Left colon (tissue), 2 donors: ENCODE results near the gene CREB3. TPM values are rescaled to one million over a fixed set of nuclear protein-coding genes. Genes with fewer than 3 reads are reported as not detected.

ENCODE experiments used
- ATAC-seq: fragments of 200-7000 bp; cut with Tn5 transposase; one replicate; pipeline ENCODE4 v1.9.1; 2020; ENCODE audit warnings: mild to moderate bottlenecking, moderate library complexity
- DNase-seq, 2 donors: peaks; one replicate each; pipeline ENCODE4 v3.0.0-alpha.2; 2020
- intact Hi-C, 2 donors: fragments of 100-400 bp; cut with DNase I in 1 of 2; cut with micrococcal nuclease in 1 of 2; formaldehyde crosslinking; loops; one replicate each; pipeline versions ENCODE4 v1.11.2 to v1.14.0; 2022; cut with DNase I, micrococcal nuclease
- total RNA-seq, 2 donors: library from RNA; stranded (reverse); fragmentation: NEBNext Ultra II Directional; extraction: Animal tissue kit (Norgen Biotek cat#: 25700); gene quantifications; one replicate each; pipeline ENCODE4 v1.2.1, GENCODE V29; 2021
- donor health status: DM: no; HTN: no; CAD: no.
- donor health status: DM: yes; HTN: yes; CAD: no.

The CREB3 gene
- total RNA-seq, 2 donors from 2014 or later: 40.2 to 40.6 TPM

DNA sequence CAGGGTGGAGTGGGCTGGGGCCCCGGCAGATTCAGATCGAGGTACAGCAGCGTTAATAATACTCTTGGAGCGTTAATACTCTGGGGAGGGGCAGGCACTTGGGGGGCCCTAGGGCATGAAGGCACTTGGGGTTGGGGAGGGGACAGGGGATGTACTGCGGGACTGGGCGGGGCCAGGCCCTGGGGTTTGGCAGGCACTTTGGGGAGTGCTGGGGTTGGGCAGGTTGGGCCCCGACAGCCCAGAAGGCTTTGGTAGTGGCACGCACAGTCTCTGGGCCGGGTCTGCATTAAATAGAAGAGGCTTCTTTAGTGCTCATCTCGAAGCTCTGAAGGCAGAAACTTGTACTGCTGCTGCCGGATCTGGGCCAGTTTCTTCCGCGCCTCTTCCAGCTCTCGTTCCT, 35.0 kb upstream of the CREB3 start:
- no peak for ATAC-seq
- no peak for DNase-seq
- intact Hi-C loops: no loop called here

DNA sequence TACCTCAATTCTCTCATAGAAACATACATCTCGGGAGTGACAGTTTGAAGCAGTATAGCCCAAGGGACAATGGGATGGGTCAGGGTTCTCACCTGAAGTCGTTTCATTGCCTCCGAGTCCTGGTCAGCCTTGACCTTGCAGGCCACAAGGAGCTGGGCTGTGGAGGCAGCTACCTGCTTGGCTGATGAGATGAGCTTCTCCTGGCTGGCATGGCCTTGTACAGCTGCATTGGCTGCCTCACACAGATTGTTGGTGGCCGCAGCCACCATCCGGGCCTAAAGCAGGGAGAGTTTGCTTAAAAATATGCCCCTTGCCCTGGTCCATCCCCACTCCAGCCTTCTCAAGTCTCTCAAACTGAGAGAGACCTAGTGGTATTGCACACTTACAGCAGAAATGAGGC, 34.2 kb upstream of the CREB3 start:
- intact Hi-C loops: no loop called here
- no peak for DNase-seq
- no peak for ATAC-seq

- intact Hi-C loops: no loop called here
- DNase-seq (no peak), ATAC-seq (no peak)
Observed at GRCh38 chr9:35700031-35700430, 32.4 kb upstream of the CREB3 start.

- DNase-seq (no peak), ATAC-seq (no peak)
- intact Hi-C loops: no loop called here
Observed at GRCh38 chr9:35700942-35701341, 31.5 kb upstream of the CREB3 start.

DNA sequence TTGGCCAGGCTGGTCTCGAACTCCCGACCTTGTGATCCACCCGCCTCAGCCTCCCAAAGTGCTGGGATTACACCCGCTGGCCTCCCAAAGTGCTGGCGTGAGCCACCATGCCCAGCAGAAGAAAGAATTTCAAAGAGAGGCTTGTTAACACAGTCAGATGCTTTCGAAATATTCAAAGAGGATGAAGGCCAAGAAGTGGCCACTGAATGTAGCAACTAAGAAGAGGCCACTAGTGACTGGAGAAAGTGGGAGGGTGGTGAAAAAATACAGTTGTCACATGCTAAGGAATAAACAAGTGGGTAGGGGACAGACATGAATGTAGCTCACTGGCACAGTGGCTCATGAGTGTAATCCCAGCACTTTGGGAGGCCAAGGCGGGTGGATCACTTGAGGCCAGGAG, 29.8 kb upstream of the CREB3 start:
- DNase-seq: no peak
- no peak for ATAC-seq
- intact Hi-C loops: no loop called here

- ATAC-seq (no peak), DNase-seq (no peak)
- intact Hi-C loops: no loop called here
Observed at GRCh38 chr9:35703906-35704672, 28.4 kb upstream of the CREB3 start.

DNA sequence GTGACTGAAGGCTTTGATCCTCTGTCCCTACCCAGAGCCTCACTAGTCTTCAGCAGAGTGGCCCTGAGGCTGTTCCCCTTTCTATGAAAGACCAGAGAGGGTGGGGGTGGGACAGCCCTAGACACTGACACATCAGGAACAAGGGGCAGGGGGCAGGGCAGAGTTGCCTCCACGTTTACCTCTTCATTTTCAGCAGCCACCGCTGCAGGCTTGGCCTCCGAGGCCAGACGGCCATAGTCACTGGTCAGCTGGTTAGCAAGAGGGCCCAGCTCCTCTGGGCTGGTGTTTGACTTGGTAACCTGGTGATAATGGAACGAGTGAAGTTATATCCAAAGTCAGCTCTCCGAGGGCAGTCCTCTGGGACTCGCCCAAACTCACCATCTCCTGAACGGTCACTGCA, 27.1 kb upstream of the CREB3 start:
- no peak for DNase-seq
- intact Hi-C loops: no loop called here
- ATAC-seq: no peak

DNA sequence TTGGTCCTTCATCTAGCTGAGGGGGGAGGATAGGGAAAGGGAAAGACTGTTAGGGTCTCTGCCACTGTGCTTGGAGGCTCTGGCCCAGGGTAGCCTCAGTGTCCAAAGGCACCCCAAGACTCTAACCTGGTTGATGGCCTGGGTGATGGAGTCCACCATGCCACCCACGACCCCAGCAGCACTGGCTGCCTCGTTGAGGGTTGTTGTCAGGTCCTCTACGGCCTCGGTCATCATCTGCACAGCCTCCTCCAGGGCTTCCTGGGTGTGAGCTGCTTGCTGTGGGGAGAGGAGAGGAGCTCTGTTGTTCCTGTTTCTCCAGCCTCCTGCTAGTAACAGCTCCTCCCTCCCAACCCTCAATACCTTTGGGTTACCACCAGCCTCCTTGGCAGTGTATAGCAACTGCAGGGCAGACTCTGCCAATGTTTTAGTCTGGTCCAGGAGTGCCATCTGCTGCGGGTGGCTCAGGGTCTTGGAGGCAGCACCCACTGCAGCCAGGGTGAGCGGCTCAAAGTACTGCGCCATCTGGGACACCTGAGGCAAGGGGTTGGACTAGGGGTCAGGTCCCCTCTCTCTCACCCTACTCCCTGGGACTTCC, 26.5 kb upstream of the CREB3 start:
- DNase-seq (no peak), ATAC-seq (peak; percentile 6)
- intact Hi-C loops: no loop called here

GRCh38 chr9:35706951-35707350, 25.5 kb upstream of the CREB3 start:
- DNase-seq (no peak), ATAC-seq (no peak)
- intact Hi-C loops: no loop called here

DNA sequence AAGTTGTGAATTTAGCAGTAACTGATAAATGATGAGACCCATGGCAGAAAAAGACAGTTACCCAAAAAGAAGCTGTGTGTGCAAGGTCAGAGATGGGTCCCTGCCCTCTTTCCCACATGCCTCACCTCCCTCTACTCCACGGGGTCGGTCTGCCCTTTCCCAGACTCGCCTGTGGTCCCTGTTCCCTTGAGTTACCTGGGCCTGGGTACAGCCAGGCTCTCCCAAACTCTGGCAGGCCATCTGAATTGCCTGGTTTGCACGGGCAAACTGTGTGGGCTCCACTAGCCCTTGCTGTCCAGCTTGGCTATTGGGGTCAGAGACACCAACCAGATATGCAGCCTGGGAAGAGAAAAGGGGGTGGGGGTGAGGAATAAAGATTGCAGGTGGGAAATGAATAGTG, 24.3 kb upstream of the CREB3 start:
- intact Hi-C loops: no loop called here
- ATAC-seq (no peak), DNase-seq (no peak)

DNA sequence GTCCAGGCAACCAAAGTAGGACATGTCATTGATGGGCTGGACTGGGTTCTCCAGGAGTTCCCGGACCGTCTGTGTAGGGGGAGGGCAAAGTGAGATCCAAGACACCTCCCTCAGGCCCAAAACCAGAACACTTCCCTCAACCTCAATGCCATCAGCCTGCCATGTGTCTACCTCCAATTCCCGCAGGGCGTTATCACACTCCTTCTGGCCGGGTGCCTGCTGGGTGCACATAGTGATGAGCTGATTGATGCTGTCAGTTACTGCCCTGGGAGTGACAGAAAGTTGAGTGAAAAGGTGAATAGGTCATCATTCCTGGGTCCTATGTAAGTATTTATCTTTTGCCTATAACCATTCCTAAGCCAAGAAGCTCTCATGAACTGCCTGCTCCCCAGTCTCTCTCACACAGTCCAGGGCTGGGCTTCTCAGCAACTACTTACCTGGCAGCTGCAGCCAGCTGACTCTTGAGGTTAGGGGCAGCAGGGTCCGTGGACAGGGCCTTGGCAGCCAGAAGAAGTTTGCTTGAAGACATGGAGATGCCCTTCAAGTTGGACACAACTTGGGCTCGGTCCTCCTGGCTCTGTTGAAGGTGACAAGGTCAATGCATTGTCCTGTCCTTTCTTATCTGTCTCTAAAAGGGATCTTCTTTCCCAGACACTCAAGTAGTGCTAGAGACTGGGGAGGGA, 21.5 kb upstream of the CREB3 start:
- ATAC-seq (no peak), DNase-seq (no peak)
- intact Hi-C loops: no loop called here

GRCh38 chr9:35711501-35712428, 20.7 kb upstream of the CREB3 start:
- intact Hi-C loops: no loop called here
- ATAC-seq: no peak
- DNase-seq: no peak

DNA sequence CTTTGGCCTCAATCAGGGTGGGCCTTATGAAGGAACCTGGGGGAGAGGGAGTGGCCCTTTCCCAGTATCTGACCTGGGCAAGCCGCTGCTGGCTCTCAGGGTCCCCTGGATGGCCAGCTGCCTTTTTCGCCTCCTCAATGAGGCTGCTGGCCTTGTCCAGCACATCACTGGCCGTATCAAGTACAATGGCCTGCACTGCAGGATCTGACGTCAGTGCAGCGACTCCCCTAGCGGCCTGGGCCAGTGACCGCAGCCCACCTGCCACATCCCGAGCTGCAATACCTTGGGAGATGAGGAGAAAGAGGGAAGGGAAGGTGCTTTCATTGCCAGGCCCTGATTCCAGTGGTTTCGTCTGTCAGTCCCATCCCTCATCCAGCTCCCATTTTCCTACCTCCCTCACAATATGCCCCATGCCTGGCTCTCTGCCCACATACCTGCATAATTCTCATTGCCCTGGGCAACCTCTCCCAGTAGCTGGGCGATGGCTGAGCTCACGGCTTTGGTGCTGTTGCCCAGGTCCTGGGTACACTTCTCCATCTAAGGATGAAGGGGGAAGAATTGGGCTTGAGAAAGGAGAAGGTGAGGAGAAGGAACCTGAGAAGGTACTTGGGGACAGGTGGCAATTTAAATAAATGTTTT, 19.6 kb upstream of the CREB3 start:
- intact Hi-C loops: no loop called here
- DNase-seq (no peak), ATAC-seq (no peak)

DNA sequence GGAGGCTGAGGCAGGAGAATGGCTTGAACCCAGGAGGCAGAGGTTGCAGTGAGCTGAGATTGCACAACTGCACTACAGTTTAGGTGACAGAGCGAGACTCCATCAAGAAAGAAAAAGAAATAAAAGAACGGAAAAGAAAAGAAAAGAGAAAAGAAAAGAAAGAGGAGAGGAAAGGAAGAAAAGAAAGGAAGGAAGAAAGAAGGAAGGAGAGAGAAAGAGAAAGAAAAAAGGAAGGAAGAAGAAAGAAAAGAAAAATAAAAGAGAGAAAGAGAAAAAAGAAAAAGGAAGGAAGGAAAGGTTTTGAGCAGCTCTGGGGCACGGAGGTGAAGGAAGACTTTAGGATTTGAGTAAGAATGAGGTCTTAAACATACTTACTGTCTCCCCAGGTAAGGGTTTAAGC, 18.9 kb upstream of the CREB3 start:
- ATAC-seq (no peak), DNase-seq (no peak)
- intact Hi-C loops: no loop called here

DNA sequence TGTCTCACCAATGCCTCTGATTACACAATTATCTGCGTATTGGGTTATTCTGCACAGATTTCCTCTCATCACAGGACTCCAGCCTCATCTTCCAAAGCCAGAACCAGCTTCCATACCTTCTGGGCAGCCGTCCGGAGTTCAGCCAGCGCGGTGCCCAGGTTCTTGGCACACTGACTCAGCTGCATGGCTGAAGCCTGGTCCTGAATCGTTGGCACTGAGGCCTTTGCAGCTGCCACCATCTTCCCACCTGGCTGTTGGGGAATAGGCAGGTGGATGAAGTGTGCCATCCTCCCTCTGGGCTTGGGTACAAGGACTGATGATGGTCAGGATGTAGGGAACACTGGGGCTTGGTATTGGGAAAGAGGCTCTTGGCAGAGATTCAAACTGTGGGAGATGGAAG, 18.3 kb upstream of the CREB3 start:
- ATAC-seq: no peak

GRCh38 chr9:35714579-35715252, 17.8 kb upstream of the CREB3 start:
- DNase-seq (no peak), ATAC-seq (no peak)
- intact Hi-C loops: no loop called here

More for the DNA sequence above, 18.3 kb upstream of the CREB3 start:
- DNase-seq: no peak
- intact Hi-C loops: no loop called here

DNA sequence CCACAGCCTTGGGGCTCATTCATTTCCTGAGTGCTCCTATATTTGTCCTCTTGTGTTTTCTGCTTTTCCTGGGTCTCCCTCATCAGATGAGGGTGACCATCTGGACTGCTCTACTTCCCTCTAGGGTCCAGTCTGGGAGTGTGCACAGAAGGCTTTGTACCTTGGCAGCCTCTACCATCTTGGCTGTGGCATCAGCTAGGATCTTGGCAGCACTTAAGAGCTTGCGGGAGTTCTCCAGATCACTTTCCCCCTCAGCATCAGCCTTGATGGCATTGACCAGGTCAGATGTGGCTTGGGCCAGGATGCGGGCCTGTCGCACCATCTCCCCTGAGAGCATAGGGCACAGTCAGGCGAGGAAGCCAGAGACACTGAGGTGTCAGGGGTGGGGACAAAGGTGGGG, 16.2 kb upstream of the CREB3 start:
- no peak for DNase-seq
- intact Hi-C loops: no loop called here
- ATAC-seq: peak; percentile 34

DNA sequence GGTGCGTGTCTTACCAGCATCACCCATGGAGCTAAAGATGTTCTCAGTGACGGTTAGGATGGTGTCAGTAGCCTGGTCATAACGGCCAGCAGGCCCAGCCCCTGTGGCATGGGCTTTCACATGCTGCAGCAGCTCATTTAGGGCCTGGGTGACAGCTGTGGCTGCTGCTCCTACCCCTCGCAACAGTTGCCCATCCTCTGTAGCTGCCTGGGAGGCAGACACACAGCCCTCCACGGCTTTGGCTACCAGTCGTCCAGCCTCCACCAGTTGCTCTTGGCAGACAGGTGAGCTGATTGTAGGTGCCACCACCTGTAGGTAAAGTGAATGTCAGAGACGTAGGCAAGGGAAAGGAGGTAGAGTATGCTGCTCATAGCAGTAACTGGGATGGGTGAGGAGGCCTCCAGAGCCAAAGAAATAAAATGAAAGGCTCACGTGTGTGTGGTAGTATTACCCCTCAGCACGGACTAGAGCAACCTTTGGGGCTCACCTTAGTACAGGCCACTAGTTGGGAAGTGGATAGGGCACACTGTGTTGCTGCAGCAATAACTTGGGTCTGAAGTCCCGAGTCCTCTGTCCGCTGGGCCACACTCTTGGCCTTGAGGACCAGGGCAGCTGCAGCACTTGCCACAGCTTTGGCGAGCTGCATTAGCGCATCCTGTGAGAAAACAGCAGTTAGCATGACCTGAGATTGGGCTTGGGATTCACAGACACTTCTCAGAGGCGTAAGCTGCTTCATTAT, 15.2 kb upstream of the CREB3 start:
- DNase-seq: no peak
- intact Hi-C loops: no loop called here
- no peak for ATAC-seq
